ENCODE results near the gene PHF21A.
A peak's percentile ranks its signal among the peaks of the same experiment; 100 is the strongest.
"Not testable (repeated sequence)": the region's sequence is repeated elsewhere in the genome, so short reads cannot be mapped to it uniquely, and the experiment has no call there.

PHF21A gene

DNA sequence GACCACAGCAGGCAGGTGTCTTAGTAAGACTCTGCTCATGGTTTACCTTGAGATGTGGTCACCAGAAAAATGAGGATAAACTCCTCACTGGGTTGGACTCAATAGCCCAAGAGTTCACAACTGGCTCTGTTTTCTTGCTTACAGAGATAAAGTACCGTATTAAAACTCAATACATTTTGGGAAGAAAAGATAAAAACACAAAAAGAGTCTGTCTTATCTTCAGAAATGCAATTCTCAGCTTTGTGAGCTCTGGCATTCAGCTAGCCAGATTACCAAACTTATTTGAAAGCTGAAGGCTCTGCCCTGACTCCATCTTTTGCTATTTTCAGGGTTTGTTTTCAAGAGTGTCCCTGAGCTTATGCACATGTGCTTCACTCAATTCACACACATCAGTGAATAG, 75.4 kb downstream of the PHF21A start:
- no peak overlapping the region for H3K4me3 Mint-ChIP-seq
- peaks cover 18% of the 10 kb centered on the region for H3K36me3 Mint-ChIP-seq (ENCODE audit: low read depth)
- H3K27me3 Mint-ChIP-seq, result no peaks in the 10 kb centered on the region
- no peak overlapping the region for H3K27ac Mint-ChIP-seq
- no peaks in the 10 kb centered on the region for H3K9me3 Mint-ChIP-seq
- H3K4me1 Mint-ChIP-seq (ENCODE audit: low read depth), result peaks cover 10% of the 10 kb centered on the region

- H3K4me3 Mint-ChIP-seq, result no peak overlapping the region
- H3K27ac Mint-ChIP-seq, result no peak overlapping the region
- peaks cover 19% of the 10 kb centered on the region for H3K4me1 Mint-ChIP-seq (ENCODE audit: low read depth)
- no peaks in the 10 kb centered on the region for H3K9me3 Mint-ChIP-seq
- H3K36me3 Mint-ChIP-seq (ENCODE audit: low read depth), result peaks cover 9% of the 10 kb centered on the region
- H3K27me3 Mint-ChIP-seq, result no peaks in the 10 kb centered on the region
Observed at GRCh38 chr11:46044601-46045000, 76.7 kb downstream of the PHF21A start.

- H3K27me3 Mint-ChIP-seq, result no peaks in the 10 kb centered on the region
- no peak overlapping the region for H3K27ac Mint-ChIP-seq
- peaks cover 19% of the 10 kb centered on the region for H3K4me1 Mint-ChIP-seq (ENCODE audit: low read depth)
- no peaks in the 10 kb centered on the region for H3K36me3 Mint-ChIP-seq (ENCODE audit: low read depth)
- no peaks in the 10 kb centered on the region for H3K9me3 Mint-ChIP-seq
- H3K4me3 Mint-ChIP-seq, result no peak overlapping the region
Observed at GRCh38 chr11:46039990-46040389, 81.3 kb downstream of the PHF21A start.

GRCh38 chr11:46038529-46038928, 82.7 kb downstream of the PHF21A start:
- Mint-ChIP-seq H3K9me3 (no peaks in the 10 kb centered on the region), H3K27me3 (no peaks in the 10 kb centered on the region), H3K4me3 (no peak overlapping the region), H3K27ac (no peak overlapping the region), H3K4me1 (ENCODE audit: low read depth) (peaks cover 19% of the 10 kb centered on the region), H3K36me3 (ENCODE audit: low read depth) (no peaks in the 10 kb centered on the region)

GRCh38 chr11:46036969-46037368, 84.3 kb downstream of the PHF21A start:
- no peak overlapping the region for H3K4me3 Mint-ChIP-seq
- H3K27ac Mint-ChIP-seq, result no peak overlapping the region
- H3K27me3 Mint-ChIP-seq, result no peaks in the 10 kb centered on the region
- peaks cover 19% of the 10 kb centered on the region for H3K4me1 Mint-ChIP-seq (ENCODE audit: low read depth)
- H3K9me3 Mint-ChIP-seq, result no peaks in the 10 kb centered on the region
- H3K36me3 Mint-ChIP-seq (ENCODE audit: low read depth), result no peaks in the 10 kb centered on the region

- Mint-ChIP-seq H3K27me3 (no peaks in the 10 kb centered on the region), H3K4me3 (no peak overlapping the region), H3K36me3 (ENCODE audit: low read depth) (no peaks in the 10 kb centered on the region), H3K27ac (no peak overlapping the region), H3K4me1 (ENCODE audit: low read depth) (peaks cover 10% of the 10 kb centered on the region), H3K9me3 (no peaks in the 10 kb centered on the region)
Observed at GRCh38 chr11:46036009-46036408, 85.2 kb downstream of the PHF21A start.

- Mint-ChIP-seq H3K27me3 (no peaks in the 10 kb centered on the region), H3K4me1 (ENCODE audit: low read depth) (no peaks in the 10 kb centered on the region), H3K9me3 (no peaks in the 10 kb centered on the region), H3K4me3 (no peak overlapping the region), H3K27ac (no peak overlapping the region), H3K36me3 (ENCODE audit: low read depth) (no peaks in the 10 kb centered on the region)
Observed at GRCh38 chr11:46034041-46034440, 87.2 kb downstream of the PHF21A start.

- no peak overlapping the region for H3K4me3 Mint-ChIP-seq
- H3K27ac Mint-ChIP-seq, result no peak overlapping the region
- H3K36me3 Mint-ChIP-seq (ENCODE audit: low read depth), result no peaks in the 10 kb centered on the region
- no peaks in the 10 kb centered on the region for H3K9me3 Mint-ChIP-seq
- H3K4me1 Mint-ChIP-seq (ENCODE audit: low read depth), result no peaks in the 10 kb centered on the region
- H3K27me3 Mint-ChIP-seq, result no peaks in the 10 kb centered on the region
Observed at GRCh38 chr11:46026606-46027293, 94.5 kb downstream of the PHF21A start.

DNA sequence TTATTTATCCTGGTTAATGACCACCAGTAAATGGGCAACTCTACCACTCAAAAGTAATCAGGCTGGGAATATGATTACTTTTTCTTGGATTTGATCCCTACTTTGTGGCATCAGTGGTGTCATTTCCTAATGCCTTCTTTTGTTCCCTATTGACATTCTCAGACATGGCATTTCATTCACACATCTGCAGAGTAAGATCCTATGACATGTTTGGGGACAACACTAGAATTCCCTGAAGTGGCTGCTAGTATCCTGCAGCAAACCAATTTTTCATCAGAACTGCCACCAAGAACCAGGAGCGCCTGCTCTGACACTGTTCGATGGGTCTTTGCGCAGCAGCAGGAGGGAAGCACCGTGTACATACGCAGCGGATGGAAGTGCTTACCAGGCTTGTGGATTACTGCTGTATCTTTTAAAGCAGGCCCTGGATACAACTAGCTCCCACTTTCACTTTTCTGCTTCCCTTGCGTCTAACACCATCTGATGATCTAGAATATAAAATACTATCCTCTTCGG, 101.1 kb downstream of the PHF21A start:
- Mint-ChIP-seq H3K27ac (no peak overlapping the region), H3K4me1 (ENCODE audit: low read depth) (no peaks in the 10 kb centered on the region)

GRCh38 chr11:46018651-46019050, 102.6 kb downstream of the PHF21A start:
- peaks cover 8% of the 10 kb centered on the region for H3K36me3 Mint-ChIP-seq (ENCODE audit: low read depth)
- H3K9me3 Mint-ChIP-seq, result no peaks in the 10 kb centered on the region
- no peak overlapping the region for H3K27ac Mint-ChIP-seq
- H3K27me3 Mint-ChIP-seq, result no peaks in the 10 kb centered on the region
- no peaks in the 10 kb centered on the region for H3K4me1 Mint-ChIP-seq (ENCODE audit: low read depth)
- H3K4me3 Mint-ChIP-seq, result no peak overlapping the region

More for the DNA sequence above, 101.1 kb downstream of the PHF21A start:
- H3K27me3 Mint-ChIP-seq, result no peaks in the 10 kb centered on the region
- H3K36me3 Mint-ChIP-seq (ENCODE audit: low read depth), result peaks cover 5% of the 10 kb centered on the region
- H3K4me3 Mint-ChIP-seq, result no peak overlapping the region
- H3K9me3 Mint-ChIP-seq, result no peaks in the 10 kb centered on the region

GRCh38 chr11:46017341-46017740, 103.9 kb downstream of the PHF21A start:
- peaks cover 8% of the 10 kb centered on the region for H3K36me3 Mint-ChIP-seq (ENCODE audit: low read depth)
- H3K4me3 Mint-ChIP-seq, result no peak overlapping the region
- no peak overlapping the region for H3K27ac Mint-ChIP-seq
- no peaks in the 10 kb centered on the region for H3K4me1 Mint-ChIP-seq (ENCODE audit: low read depth)
- H3K9me3 Mint-ChIP-seq, result no peaks in the 10 kb centered on the region
- no peaks in the 10 kb centered on the region for H3K27me3 Mint-ChIP-seq

GRCh38 chr11:46015941-46016340, 105.3 kb downstream of the PHF21A start:
- Mint-ChIP-seq H3K36me3 (ENCODE audit: low read depth) (peaks cover 8% of the 10 kb centered on the region), H3K27me3 (no peaks in the 10 kb centered on the region), H3K9me3 (no peaks in the 10 kb centered on the region), H3K4me3 (no peak overlapping the region), H3K4me1 (ENCODE audit: low read depth) (no peaks in the 10 kb centered on the region), H3K27ac (no peak overlapping the region)

- not testable (repeated sequence) for H3K9me3 Mint-ChIP-seq; H3K4me3 Mint-ChIP-seq; H3K4me1 Mint-ChIP-seq (ENCODE audit: low read depth); H3K36me3 Mint-ChIP-seq (ENCODE audit: low read depth); H3K27me3 Mint-ChIP-seq; H3K27ac Mint-ChIP-seq
Observed at GRCh38 chr11:46014168-46014567, 107.1 kb downstream of the PHF21A start.

DNA sequence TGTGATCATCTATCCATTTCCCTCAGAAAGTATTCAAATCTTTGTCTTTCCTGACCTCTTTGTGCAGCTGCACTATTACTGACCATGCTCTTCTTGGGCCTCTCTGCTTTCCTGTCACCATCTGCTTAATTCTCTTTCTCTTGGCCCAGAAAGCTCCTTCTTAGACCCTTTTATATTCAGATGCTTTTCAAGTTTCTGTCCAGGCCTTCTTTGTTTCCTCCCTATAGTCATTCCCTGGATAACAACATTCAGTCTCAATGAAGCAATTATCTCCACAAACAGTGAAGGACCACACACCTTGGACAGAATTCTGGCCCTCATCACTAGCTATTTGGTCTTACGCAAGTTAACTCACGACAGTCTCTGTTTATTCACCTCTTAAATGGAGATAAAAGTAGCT, 109.1 kb downstream of the PHF21A start:
- Mint-ChIP-seq H3K27ac (peak overlapping the region; percentile 69), H3K4me1 (ENCODE audit: low read depth) (no peaks in the 10 kb centered on the region), H3K27me3 (no peaks in the 10 kb centered on the region), H3K9me3 (no peaks in the 10 kb centered on the region), H3K36me3 (ENCODE audit: low read depth) (peaks cover 5% of the 10 kb centered on the region), H3K4me3 (no peak overlapping the region)

DNA sequence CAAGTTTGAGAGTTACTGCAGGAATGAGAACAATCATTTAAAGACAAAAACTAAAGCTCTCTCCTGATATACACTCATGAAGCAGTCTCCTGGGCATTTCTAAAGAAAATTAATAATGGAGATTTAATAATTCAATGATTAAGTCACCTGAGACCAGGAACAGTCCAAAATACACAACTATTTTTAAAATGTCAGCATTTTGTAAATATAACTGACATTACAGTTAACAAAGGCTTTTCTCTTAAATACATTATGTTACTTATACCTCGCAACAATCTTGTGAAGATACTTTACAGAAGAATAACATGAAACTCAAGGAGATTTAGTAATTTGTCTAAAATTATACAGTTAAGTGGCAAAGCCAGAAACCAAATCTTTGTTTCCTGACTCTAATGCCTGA, 111.2 kb downstream of the PHF21A start:
- no peaks in the 10 kb centered on the region for H3K4me1 Mint-ChIP-seq (ENCODE audit: low read depth)
- H3K4me3 Mint-ChIP-seq, result no peak overlapping the region
- H3K27me3 Mint-ChIP-seq, result no peaks in the 10 kb centered on the region
- peaks cover 3% of the 10 kb centered on the region for H3K36me3 Mint-ChIP-seq (ENCODE audit: low read depth)
- no peak overlapping the region for H3K27ac Mint-ChIP-seq
- H3K9me3 Mint-ChIP-seq, result no peaks in the 10 kb centered on the region

- Mint-ChIP-seq H3K36me3 (ENCODE audit: low read depth) (no peaks in the 10 kb centered on the region), H3K4me1 (ENCODE audit: low read depth) (no peaks in the 10 kb centered on the region), H3K27ac (no peak overlapping the region), H3K9me3 (no peaks in the 10 kb centered on the region), H3K4me3 (no peak overlapping the region), H3K27me3 (no peaks in the 10 kb centered on the region)
Observed at GRCh38 chr11:46009647-46010046, 111.6 kb downstream of the PHF21A start.

Measured in stimulated activated naive CD8-positive, alpha-beta T cell treated with anti-CD3 and anti-CD28 coated beads, Interleukin-15, Interleukin-2, amounts not matched to agents 100 ng/mL and 50 ng/mL, for 24 hours (primary cell).